Activated naive CD8-positive, alpha-beta T cell treated with anti-CD3 and anti-CD28 coated beads for 36 hours (primary cell): ENCODE data around the gene MT1G. TPM values are rescaled to one million over a fixed set of nuclear protein-coding genes. Genes with fewer than 3 reads are reported as not detected.

Experiments
- DNase-seq: peaks from one replicate; pipeline ENCODE4 v3.0.0; 2021
- H3K27ac Mint-ChIP-seq: one replicate; pipeline ENCODE4 v1.8.0; 2022; ENCODE audit warnings: mild to moderate bottlenecking, moderate library complexity, mixed read lengths
- H3K27me3 Mint-ChIP-seq: one replicate; pipeline ENCODE4 v1.8.0; 2022; ENCODE audit warnings: mild to moderate bottlenecking, mixed read lengths
- H3K36me3 Mint-ChIP-seq: one replicate; pipeline ENCODE4 v1.8.0; 2021; ENCODE audit warnings: mild to moderate bottlenecking, mixed read lengths
- H3K4me1 Mint-ChIP-seq: one replicate; pipeline ENCODE4 v1.8.0; 2021; ENCODE audit warnings: mixed read lengths
- H3K4me3 Mint-ChIP-seq: one replicate; pipeline ENCODE4 v1.8.0; 2022; ENCODE audit warnings: mild to moderate bottlenecking, moderate library complexity, mixed read lengths
- H3K9me3 Mint-ChIP-seq: one replicate; pipeline ENCODE4 v1.8.0; 2022; ENCODE audit warnings: mixed read lengths
- total RNA-seq, 2 experiments: library from RNA; stranded (reverse); gene quantifications; one replicate each; pipeline ENCODE4 v1.2.3, GENCODE V29; 2021

Gene MT1G
- total RNA-seq, 2 experiments from 2014 or later: 35.8 to 41.8 TPM

DNA sequence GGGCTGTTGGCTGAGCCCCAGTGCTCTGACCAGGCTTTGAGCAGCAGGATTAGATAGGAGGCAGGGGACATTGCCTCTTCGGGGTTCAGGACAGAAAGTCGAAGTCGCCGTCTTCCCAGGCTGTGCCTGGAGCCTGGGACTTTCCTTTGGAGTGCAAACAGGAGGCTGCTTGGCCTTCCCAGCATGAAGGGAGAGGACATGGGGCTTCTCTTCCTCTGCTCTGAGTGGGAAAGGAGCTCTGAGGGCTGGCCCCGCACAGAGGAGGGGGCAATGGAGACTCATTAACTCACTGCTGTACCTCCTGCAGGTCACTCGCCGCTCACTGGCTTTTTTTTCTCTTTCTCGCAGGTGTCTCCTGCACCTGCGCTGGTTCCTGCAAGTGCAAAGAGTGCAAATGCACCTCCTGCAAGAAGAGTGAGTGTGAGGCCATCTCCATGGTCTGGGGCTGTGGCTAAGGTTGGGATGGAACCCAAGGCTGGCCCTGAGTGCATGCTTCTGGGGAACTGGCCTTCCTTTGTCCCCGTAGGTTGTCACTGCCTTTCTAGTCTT, 9.5 kb downstream of the MT1G start:
- H3K4me1 Mint-ChIP-seq: peaks cover 23% of the 10 kb centered on the region
- no peak for DNase-seq
- H3K36me3 Mint-ChIP-seq: peaks cover 7% of the 10 kb centered on the region
- peak overlapping the region; percentile 94 for H3K4me3 Mint-ChIP-seq
- no peaks in the 10 kb centered on the region for H3K9me3 Mint-ChIP-seq
- peaks cover 2% of the 10 kb centered on the region for H3K27me3 Mint-ChIP-seq
- no peak overlapping the region for H3K27ac Mint-ChIP-seq

- peaks cover 23% of the 10 kb centered on the region for H3K4me1 Mint-ChIP-seq
- peaks cover 5% of the 10 kb centered on the region for H3K36me3 Mint-ChIP-seq
- peak; percentile 81 for DNase-seq
- no peaks in the 10 kb centered on the region for H3K27me3 Mint-ChIP-seq
- H3K9me3 Mint-ChIP-seq: no peaks in the 10 kb centered on the region
- H3K27ac Mint-ChIP-seq: peak within 1 kb of the TSS; percentile 83
- peak within 1 kb of the TSS; percentile 94 for H3K4me3 Mint-ChIP-seq
Measured at GRCh38 chr16:56657555-56658326, 10.1 kb downstream of the MT1G start, which contains the start of gene MT1F. MT1F (plus strand) TSS chr16:56657959; CDS start chr16:56658059, 100 bp downstream.

DNA sequence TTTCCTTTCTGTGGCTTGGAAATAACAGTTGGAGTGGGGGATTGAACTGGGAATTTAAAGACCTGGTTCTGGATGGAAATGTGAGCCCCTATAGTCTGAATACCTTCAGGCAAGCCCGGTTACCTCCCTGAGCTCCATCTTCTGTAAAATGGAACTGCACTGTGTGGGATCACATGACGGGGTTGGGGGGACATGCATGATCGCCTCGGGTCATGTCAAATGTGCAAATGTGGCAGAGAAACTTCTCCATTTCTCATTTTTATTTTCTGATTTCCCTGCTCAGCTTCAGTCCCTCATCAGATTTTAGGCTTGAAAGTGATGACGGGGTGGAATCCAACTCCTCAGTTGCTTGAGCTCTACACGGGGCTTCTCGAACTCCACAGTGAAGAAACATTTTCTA, 14.6 kb downstream of the MT1G start:
- H3K27ac Mint-ChIP-seq: no peak overlapping the region
- no peaks in the 10 kb centered on the region for H3K9me3 Mint-ChIP-seq
- H3K27me3 Mint-ChIP-seq: peaks cover 10% of the 10 kb centered on the region
- H3K36me3 Mint-ChIP-seq: no peaks in the 10 kb centered on the region
- peaks cover 8% of the 10 kb centered on the region for H3K4me1 Mint-ChIP-seq
- H3K4me3 Mint-ChIP-seq: no peak overlapping the region
- DNase-seq: no peak

DNA sequence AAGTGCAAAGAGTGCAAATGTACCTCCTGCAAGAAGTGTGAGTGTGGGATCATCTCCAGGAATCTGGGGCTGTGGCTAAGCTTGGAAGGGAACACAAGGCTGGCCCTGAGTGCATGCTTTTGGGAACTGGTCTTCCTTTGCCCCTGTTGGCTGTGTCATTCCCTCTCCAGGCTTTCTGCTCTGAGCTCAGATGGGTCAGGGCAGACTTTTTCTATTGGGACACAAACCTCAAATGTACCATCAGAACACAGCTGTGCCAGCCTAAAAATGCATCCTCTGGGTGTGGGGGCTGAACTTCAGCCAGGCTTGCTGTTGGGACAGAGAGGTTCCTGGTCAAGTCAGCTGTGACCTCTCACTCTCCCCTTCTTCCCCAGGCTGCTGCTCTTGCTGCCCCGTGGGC, 15.3 kb downstream of the MT1G start:
- H3K4me1 Mint-ChIP-seq: peaks cover 4% of the 10 kb centered on the region
- no peak overlapping the region for H3K4me3 Mint-ChIP-seq
- no peaks in the 10 kb centered on the region for H3K36me3 Mint-ChIP-seq
- H3K27me3 Mint-ChIP-seq: peaks cover 10% of the 10 kb centered on the region
- DNase-seq: no peak
- H3K27ac Mint-ChIP-seq: no peak overlapping the region
- H3K9me3 Mint-ChIP-seq: no peaks in the 10 kb centered on the region

GRCh38 chr16:56651586-56651985, 16.3 kb downstream of the MT1G start, which contains the start of gene MT1B:
MT1B (plus strand) TSS chr16:56651886; CDS start chr16:56651954, 68 bp downstream.
- H3K27ac Mint-ChIP-seq: no peak within 1 kb of the TSS
- H3K4me3 Mint-ChIP-seq: no peak within 1 kb of the TSS
- H3K4me1 Mint-ChIP-seq: no peaks in the 10 kb centered on the region
- no peak for DNase-seq
- H3K9me3 Mint-ChIP-seq: no peaks in the 10 kb centered on the region
- peaks cover 16% of the 10 kb centered on the region for H3K27me3 Mint-ChIP-seq
- no peaks in the 10 kb centered on the region for H3K36me3 Mint-ChIP-seq

- no peaks in the 10 kb centered on the region for H3K9me3 Mint-ChIP-seq
- H3K27ac Mint-ChIP-seq: no peak overlapping the region
- no peak for DNase-seq
- H3K4me3 Mint-ChIP-seq: no peak overlapping the region
- no peaks in the 10 kb centered on the region for H3K36me3 Mint-ChIP-seq
- peaks cover 18% of the 10 kb centered on the region for H3K27me3 Mint-ChIP-seq
- H3K4me1 Mint-ChIP-seq: no peaks in the 10 kb centered on the region
Measured at GRCh38 chr16:56649820-56650219, 18.0 kb downstream of the MT1G start.

DNA sequence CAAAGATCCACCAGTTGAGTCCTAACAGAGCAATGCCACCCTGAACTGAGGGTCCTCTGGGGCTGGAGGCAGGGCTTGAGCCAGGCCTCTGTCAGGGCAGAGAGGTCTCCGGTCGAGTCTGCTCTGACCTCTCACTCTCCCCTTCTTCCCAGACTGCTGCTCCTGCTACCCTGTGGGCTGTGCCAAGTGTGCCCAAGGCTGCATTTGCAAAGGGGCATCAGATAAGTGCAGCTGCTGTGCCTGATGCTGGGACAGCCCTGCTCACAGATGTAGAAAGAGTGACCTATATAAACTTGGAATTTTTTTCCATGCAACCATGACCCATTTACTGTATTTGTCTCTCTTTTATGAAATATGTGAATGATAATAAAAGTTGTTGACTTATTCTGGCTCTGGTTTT, 18.6 kb downstream of the MT1G start:
- Mint-ChIP-seq H3K4me3 (no peak overlapping the region), H3K27ac (no peak overlapping the region), H3K27me3 (peaks cover 23% of the 10 kb centered on the region), H3K9me3 (no peaks in the 10 kb centered on the region), H3K4me1 (peaks cover under 1% of the 10 kb centered on the region), H3K36me3 (no peaks in the 10 kb centered on the region)
- DNase-seq: no peak

- no peaks in the 10 kb centered on the region for H3K9me3 Mint-ChIP-seq
- no peak overlapping the region for H3K4me3 Mint-ChIP-seq
- peaks cover 28% of the 10 kb centered on the region for H3K27me3 Mint-ChIP-seq
- no peak for DNase-seq
- no peak overlapping the region for H3K27ac Mint-ChIP-seq
- peaks cover 13% of the 10 kb centered on the region for H3K4me1 Mint-ChIP-seq
- H3K36me3 Mint-ChIP-seq: no peaks in the 10 kb centered on the region
Measured at GRCh38 chr16:56647641-56648431, 20.0 kb downstream of the MT1G start.

GRCh38 chr16:56645838-56646237, 22.0 kb downstream of the MT1G start:
- Mint-ChIP-seq H3K27me3 (peaks cover 23% of the 10 kb centered on the region), H3K9me3 (no peaks in the 10 kb centered on the region), H3K27ac (no peak overlapping the region), H3K4me1 (peaks cover 17% of the 10 kb centered on the region), H3K4me3 (no peak overlapping the region), H3K36me3 (no peaks in the 10 kb centered on the region)
- DNase-seq: no peak

DNA sequence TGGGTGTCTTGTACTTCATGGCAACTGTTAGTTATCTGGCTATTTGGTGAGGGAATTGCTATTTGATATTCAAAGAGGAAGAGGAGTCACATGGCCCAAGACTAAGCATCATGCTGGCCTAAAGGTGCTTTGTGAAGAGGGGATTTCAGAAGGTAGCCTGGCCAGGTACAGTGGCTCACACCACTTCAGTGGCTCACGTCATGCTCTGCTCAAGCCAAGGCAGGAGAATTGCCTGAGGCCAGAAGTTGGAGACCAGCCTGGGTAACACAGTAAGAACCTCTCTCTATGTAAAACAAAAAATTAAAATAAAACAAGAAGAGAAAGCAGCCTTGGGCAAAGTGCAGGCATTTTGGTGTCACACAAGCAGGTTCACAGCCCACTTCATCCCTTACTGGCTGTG, 22.6 kb downstream of the MT1G start:
- Mint-ChIP-seq H3K36me3 (no peaks in the 10 kb centered on the region), H3K27me3 (peaks cover 24% of the 10 kb centered on the region), H3K4me3 (no peak overlapping the region), H3K27ac (no peak overlapping the region), H3K4me1 (peaks cover 17% of the 10 kb centered on the region), H3K9me3 (no peaks in the 10 kb centered on the region)
- DNase-seq: no peak

DNA sequence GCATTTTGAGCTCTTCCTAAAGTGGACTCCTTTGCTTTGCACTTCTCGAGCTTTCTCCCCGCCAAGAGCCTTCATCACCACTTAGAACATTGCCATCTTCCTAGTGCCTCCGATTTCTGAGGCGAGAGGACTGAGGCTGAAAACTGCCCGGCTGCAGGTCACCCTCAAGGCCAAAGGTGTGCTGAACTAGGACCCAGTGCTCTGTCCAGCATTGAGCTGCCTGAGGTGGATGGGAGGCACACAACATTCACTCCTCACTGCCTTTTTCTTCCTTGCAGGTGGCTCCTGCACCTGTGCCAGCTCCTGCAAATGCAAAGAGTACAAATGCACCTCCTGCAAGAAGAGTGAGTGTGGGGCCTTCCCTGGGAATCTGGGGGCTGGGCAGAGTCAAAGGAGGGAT, 24.0 kb downstream of the MT1G start:
- no peaks in the 10 kb centered on the region for H3K9me3 Mint-ChIP-seq
- peaks cover 39% of the 10 kb centered on the region for H3K27me3 Mint-ChIP-seq
- no peak for DNase-seq
- H3K4me1 Mint-ChIP-seq: peaks cover 17% of the 10 kb centered on the region
- peak overlapping the region; percentile 70 for H3K4me3 Mint-ChIP-seq
- H3K27ac Mint-ChIP-seq: no peak overlapping the region
- no peaks in the 10 kb centered on the region for H3K36me3 Mint-ChIP-seq

DNA sequence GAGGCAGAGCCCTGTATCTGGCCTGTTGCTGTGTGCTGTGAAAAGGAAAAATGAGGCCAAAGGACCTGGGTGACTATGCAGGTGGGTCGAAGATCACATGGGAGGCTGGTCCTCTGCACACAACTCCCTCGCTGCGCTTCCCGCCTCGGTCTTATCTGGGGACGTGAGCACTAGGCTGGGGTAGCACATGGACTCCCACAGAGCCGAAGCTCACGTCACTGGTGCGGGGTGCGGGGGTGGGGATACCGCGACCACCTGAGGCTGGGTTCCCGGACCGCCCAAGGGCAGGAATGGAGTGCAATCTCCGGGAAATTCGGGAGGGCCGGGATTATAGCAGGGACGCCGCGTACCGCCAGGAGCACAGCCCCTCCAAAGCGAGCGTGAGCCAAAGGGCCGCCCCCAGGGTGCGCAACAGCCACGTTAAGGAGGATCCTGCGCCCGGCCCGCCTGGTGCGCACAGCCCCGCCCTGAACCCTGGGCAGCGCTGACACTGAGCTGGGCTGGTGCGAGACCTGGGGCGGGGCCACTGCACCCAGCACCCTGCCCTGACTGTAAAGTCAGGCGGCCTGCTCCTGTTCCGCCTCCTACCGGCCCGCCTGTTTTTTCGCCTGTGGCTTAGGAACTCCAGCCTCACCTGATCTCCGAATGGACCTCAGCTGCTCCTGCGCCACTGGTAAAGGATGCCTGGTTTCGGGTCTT, 24.6 kb downstream of the MT1G start:
- H3K36me3 Mint-ChIP-seq: no peaks in the 10 kb centered on the region
- DNase-seq: peak; percentile 87
- peaks cover 17% of the 10 kb centered on the region for H3K4me1 Mint-ChIP-seq
- H3K9me3 Mint-ChIP-seq: no peaks in the 10 kb centered on the region
- H3K27ac Mint-ChIP-seq: no peak overlapping the region
- peaks cover 42% of the 10 kb centered on the region for H3K27me3 Mint-ChIP-seq
- peak overlapping the region; percentile 70 for H3K4me3 Mint-ChIP-seq

DNA sequence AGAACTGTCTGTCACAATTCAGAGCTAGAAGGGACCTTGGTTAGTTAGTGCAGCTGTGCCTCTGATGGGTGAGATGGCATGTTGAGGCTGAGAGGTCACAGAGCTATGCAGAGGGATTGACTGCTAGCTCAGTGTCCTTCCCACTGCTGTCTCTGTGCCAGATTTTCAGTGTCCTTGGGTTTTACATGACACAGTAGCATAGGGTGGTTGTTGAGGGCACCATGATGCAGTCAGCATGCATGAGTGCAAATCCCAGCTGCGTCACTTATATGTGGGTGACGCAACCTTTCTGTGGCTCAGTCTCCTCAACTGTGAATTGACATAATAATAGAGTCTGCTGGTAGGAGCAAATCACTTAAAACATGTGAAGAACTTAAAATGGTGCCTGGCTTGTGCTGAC, 26.7 kb downstream of the MT1G start:
- Mint-ChIP-seq H3K9me3 (no peaks in the 10 kb centered on the region), H3K27me3 (peaks cover 57% of the 10 kb centered on the region), H3K4me3 (no peak overlapping the region), H3K4me1 (peaks cover 28% of the 10 kb centered on the region), H3K36me3 (no peaks in the 10 kb centered on the region), H3K27ac (no peak overlapping the region)
- DNase-seq: no peak

DNA sequence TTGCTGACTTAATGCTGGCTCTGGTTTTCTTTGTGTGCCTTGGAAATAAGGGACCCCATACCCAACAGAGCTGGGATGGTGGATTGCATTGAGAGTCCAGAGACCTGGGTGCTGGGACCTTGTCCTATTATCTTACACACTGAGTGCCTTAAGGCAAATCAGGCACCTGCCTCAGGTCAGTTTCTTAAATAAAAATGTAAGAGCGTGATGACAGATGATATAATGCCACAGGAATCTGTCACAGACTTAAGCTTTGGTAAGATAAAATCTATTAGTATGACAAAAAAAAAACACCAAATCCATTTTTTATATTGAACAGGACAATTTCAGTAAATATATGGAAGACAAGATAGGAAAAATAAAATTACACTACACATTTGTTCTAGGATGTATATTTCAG, 27.8 kb downstream of the MT1G start:
- no peak overlapping the region for H3K27ac Mint-ChIP-seq
- no peaks in the 10 kb centered on the region for H3K36me3 Mint-ChIP-seq
- H3K4me1 Mint-ChIP-seq: peaks cover 34% of the 10 kb centered on the region
- DNase-seq: no peak
- H3K9me3 Mint-ChIP-seq: no peaks in the 10 kb centered on the region
- no peak overlapping the region for H3K4me3 Mint-ChIP-seq
- H3K27me3 Mint-ChIP-seq: peaks cover 64% of the 10 kb centered on the region

- H3K36me3 Mint-ChIP-seq: no peaks in the 10 kb centered on the region
- H3K4me1 Mint-ChIP-seq: peaks cover 38% of the 10 kb centered on the region
- no peaks in the 10 kb centered on the region for H3K9me3 Mint-ChIP-seq
- no peak overlapping the region for H3K4me3 Mint-ChIP-seq
- H3K27me3 Mint-ChIP-seq: peaks cover 69% of the 10 kb centered on the region
- DNase-seq: no peak
- H3K27ac Mint-ChIP-seq: no peak overlapping the region
Measured at GRCh38 chr16:56639045-56639444, 28.8 kb downstream of the MT1G start.
